Spleen (tissue), 11 donors: ENCODE measurements around the gene UPK3A. TPM values are rescaled to one million over a fixed set of nuclear protein-coding genes. Genes with fewer than 3 reads are reported as not detected.

Experiments
- DNase-seq: peaks from one replicate; pipeline ENCODE4 v3.0.0-alpha.2; 2020
- H3K27ac ChIP-seq, 8 donors: fragments of 200-600 bp; sonication (generic) in 7 of 8; 1 replicate in 4 of 8; 2 replicates in 4 of 8; pipeline versions ENCODE4 v1.5.0 to v1.8.0; 2016 to 2021; ENCODE audit warnings: inconsistent platforms in 4 of 8, mild to moderate bottlenecking in 4 of 8, moderate library complexity in 1 of 8
- H3K27me3 ChIP-seq, 7 donors: fragments of 200-600 bp; sonication (generic) in 6 of 7; replicated peaks in 1 of 7; 1 replicate in 4 of 7; 2 replicates in 3 of 7; pipeline versions ENCODE4 v1.5.0 to v1.8.0; 2016 to 2021; ENCODE audit warnings: inconsistent platforms in 3 of 7, mild to moderate bottlenecking in 1 of 7
- H3K36me3 ChIP-seq, 6 donors: fragments of 200-600 bp; sonication (generic) in 5 of 6; 1 replicate in 4 of 6; 2 replicates in 2 of 6; pipeline versions ENCODE4 v1.5.0 to v1.8.0; 2016 to 2021; ENCODE audit warnings: inconsistent platforms in 2 of 6
- H3K4me1 ChIP-seq, 6 donors: fragments of 200-600 bp; sonication (generic) in 5 of 6; 1 replicate in 3 of 6; 2 replicates in 3 of 6; pipeline versions ENCODE4 v1.5.0 to v1.8.0; 2016 to 2021; ENCODE audit warnings: inconsistent platforms in 3 of 6
- H3K4me3 ChIP-seq, 8 donors: fragments of 200-600 bp; sonication (generic) in 7 of 8; 1 replicate in 4 of 8; 2 replicates in 4 of 8; pipeline versions ENCODE4 v1.5.0 to v1.8.0; 2016 to 2021; ENCODE audit warnings: inconsistent platforms in 4 of 8, mild to moderate bottlenecking in 4 of 8, moderate library complexity in 2 of 8
- H3K9me3 ChIP-seq, 8 donors: fragments of 200-600 bp; sonication (generic) in 7 of 8; 1 replicate in 4 of 8; 2 replicates in 4 of 8; pipeline versions ENCODE4 v1.5.0 to v1.8.0; 2016 to 2021; ENCODE audit warnings: inconsistent platforms in 4 of 8
- POLR2A ChIP-seq, 3 donors: fragments of 450-650 bp; IDR thresholded peaks; one replicate each; pipeline ENCODE4 v1.5.1; 2017; ENCODE audit warnings: antibody characterized with exemption in 3 of 3, mild to moderate bottlenecking in 1 of 3
- POLR2AphosphoS5 ChIP-seq, 3 donors: sonication (generic); formaldehyde crosslinking; IDR thresholded peaks; one replicate each; pipeline ENCODE4 v1.5.1; 2017; ENCODE audit warnings: antibody characterized with exemption in 3 of 3
- WGBS, 5 donors: extraction: QIAGEN DNeasy Blood & Tissue Kit in 3 of 5; methylation state at CpG; one replicate each; pipeline versions ENCODE4 v1.1.5 to v1.1.7; 2013 to 2018; 5-methylcytosine and 5-hydroxymethylcytosine counted together
- intact Hi-C: fragments of 100-400 bp; cut with DNase I; formaldehyde crosslinking; loops from one replicate; pipeline ENCODE4 v1.15.0; 2023; ENCODE audit warnings: low total_unique reads
- polyA plus RNA-seq, 3 donors: library from polyadenylated mRNA; stranded (reverse); fragments of 200-250 nt; gene quantifications; one replicate each; pipeline ENCODE4 v1.2.1, GENCODE V29; 2013
- total RNA-seq, 7 donors: library from RNA; depleted of rRNA in 3 of 7; stranded (reverse); fragments of >200 nt in 3 of 7; fragmentation: NEBNext Ultra II Directional in 4 of 7; extraction: Animal tissue kit (Norgen Biotek cat#: 25700) in 4 of 7; gene quantifications; one replicate each; pipeline versions ENCODE4 v1.1.0 to v1.2.1, GENCODE V29; 2016 to 2021
- TF ChIP-seq, protein P1 (sequence below), 11 experiments: fragments of 200-600 bp in 7 of 11; fragments of 450-650 bp in 4 of 11; sonication (generic) in 4 of 11; IDR thresholded peaks in 8 of 11; conservative IDR thresholded peaks in 3 of 11; 1 replicate in 7 of 11; 2 replicates in 4 of 11; pipeline versions ENCODE4 v1.4.0 to v1.8.0; 2016 to 2021; ENCODE audit warnings: antibody characterized with exemption in 11 of 11, inconsistent platforms in 4 of 11, mild to moderate bottlenecking in 1 of 11
- donor health status: healthy with polysubstance abuse.
- donor health status: DM: no; HTN: no; CAD: no; lungs with moderate emphysema.
- donor health status: DM: no; HTN: no; CAD: no.
- donor health status: Bipolar disorder and iron deficiency.
- donor health status: healthy.
- donor health status: DM: no; HTN: no; CAD: no.
- donor health status: DM: yes; HTN: yes; CAD: no.

The UPK3A gene
- total and polyA plus RNA-seq, 10 donors, result 0.35 to 2.7 (median 1.4) TPM; not detected in 5

DNA sequence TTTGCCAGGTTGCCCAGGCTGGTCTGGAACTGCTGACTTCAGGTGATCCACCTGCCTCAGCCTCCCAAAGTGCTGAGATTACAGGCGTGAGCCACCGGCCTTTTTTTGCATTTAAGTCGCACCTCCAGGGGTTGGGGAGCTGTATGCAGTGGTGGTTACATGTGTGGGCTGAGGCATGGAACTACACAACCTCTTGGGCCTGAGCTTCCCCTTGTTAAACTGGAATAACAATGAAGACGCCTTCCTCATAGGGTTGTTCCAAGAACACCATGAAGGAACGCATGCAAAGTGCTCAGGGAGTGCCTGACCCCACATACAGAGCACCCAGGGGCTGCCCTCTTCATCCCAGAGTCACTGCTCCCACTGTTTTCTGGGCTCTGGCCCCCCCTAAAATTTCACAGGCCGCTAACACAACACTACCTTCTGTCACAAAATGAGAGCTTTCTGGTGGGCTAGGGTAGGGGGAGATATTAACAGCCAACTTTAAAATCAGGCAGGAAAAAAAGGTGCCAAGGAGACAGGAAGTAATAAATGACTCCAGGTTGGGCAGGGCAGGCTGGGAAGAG is 23.7 kb downstream of the UPK3A start:
- Histone ChIP-seq H3K27me3 (no peaks in the 10 kb centered on the region), H3K27ac (peak overlapping the region in 5 of 8 donors; percentile 87 to 93 (median 90)), H3K36me3 (peaks cover 0 to 7% (median 0%) of the 10 kb centered on the region in 6 donors), H3K4me1 (peaks cover 8 to 44% (median 30%) of the 10 kb centered on the region in 6 donors), H3K9me3 (no peaks in the 10 kb centered on the region), H3K4me3 (peak overlapping the region in 1 of 8 donors; percentile 96)
- no peak for DNase-seq
- 80 to 85% (median 84%) methylated on average over 6 of the region's 6 CpGs for WGBS, 5 donors
- no peak for TF ChIP-seq POLR2A (IDR thresholded peaks at IDR 0.05)
- TF ChIP-seq POLR2AphosphoS5 (IDR thresholded peaks at IDR 0.05), result no peak
- TF ChIP-seq, protein P1, sequence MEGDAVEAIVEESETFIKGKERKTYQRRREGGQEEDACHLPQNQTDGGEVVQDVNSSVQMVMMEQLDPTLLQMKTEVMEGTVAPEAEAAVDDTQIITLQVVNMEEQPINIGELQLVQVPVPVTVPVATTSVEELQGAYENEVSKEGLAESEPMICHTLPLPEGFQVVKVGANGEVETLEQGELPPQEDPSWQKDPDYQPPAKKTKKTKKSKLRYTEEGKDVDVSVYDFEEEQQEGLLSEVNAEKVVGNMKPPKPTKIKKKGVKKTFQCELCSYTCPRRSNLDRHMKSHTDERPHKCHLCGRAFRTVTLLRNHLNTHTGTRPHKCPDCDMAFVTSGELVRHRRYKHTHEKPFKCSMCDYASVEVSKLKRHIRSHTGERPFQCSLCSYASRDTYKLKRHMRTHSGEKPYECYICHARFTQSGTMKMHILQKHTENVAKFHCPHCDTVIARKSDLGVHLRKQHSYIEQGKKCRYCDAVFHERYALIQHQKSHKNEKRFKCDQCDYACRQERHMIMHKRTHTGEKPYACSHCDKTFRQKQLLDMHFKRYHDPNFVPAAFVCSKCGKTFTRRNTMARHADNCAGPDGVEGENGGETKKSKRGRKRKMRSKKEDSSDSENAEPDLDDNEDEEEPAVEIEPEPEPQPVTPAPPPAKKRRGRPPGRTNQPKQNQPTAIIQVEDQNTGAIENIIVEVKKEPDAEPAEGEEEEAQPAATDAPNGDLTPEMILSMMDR (IDR thresholded peaks at IDR 0.05 in 8 of 11, conservative IDR thresholded peaks at IDR 0.05 in 3 of 11), result no peak
- intact Hi-C loops, result no loop called here

DNA sequence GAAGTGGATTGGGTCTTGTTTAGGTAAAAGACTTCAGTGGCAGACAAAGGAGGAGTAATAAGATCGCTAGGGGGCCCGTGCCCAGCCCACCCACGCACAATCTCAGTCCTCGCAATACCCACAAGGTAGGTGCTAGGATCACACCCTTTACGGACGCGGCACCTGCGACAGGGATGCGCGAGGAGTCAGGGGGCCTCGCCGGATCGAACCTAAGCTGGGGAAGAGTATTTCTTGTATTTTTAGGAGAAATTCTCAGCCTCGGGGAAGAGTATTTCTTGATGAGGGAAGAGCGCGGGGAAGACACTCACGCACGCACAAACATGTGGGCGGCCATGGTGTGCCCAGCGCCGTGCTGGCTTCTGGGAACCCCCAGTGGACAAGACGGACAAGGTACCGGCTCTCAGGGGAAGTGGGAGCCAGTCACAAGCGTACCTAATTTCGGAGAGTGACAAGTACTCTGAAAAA is 24.2 kb downstream of the UPK3A start:
- intact Hi-C loops, result no loop called here
- Histone ChIP-seq H3K4me1 (peaks cover 8 to 49% (median 32%) of the 10 kb centered on the region in 6 donors), H3K27ac (peak overlapping the region; percentile 58 to 93 (median 88)), H3K4me3 (peak overlapping the region in 7 of 8 donors; percentile 81 to 96 (median 84)), H3K9me3 (no peaks in the 10 kb centered on the region), H3K36me3 (peaks cover 0 to 7% (median 0%) of the 10 kb centered on the region in 6 donors), H3K27me3 (no peaks in the 10 kb centered on the region)
- peak; percentile 87 for DNase-seq
- TF ChIP-seq, protein P1 (IDR thresholded peaks at IDR 0.05 in 8 of 11, conservative IDR thresholded peaks at IDR 0.05 in 3 of 11), result no peak
- no peak for TF ChIP-seq POLR2A (IDR thresholded peaks at IDR 0.05)
- no peak for TF ChIP-seq POLR2AphosphoS5 (IDR thresholded peaks at IDR 0.05)
- WGBS, 5 donors, result 37 to 57% (median 41%) methylated on average over 25 of the region's 25 CpGs

DNA sequence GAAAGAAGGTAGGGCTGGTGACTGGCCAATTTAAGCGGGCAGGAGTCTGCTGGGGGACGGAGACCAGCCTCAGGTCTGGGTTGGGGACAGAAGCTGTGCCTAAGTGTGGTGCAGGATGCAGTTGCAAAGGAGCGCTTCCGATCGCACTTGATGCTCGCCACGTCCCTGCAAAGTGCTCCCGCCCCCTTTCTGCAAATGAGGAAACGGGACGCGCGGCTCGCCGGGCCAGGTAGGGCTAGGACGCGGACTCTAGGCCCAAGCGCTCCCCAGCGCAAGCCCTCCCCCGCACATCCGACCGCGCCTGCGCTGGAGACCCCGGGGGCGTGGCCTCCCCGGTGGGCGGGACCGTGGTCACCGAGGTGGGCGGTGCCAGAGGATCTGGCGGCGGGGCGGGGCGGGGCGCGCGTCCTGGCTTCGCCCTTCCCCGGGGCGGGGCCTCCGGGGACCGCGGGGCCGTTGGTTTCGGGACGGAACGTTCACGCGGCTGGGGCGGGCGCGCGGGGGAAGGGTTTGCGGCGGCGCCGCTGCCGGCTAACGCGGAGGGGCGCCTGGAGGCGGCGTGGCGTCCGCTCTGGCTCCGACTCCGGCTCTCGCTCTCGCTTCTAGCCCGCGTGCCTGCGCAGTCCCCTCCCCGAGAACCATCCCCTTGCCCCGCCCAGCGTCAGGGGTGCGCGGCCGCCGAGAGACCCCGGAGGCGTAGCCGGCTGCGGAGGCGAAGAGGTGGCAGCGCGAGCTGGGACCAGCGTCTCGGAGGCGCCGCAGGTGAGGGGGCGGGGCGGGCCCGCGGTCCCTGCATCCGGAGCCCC is 24.9 kb downstream of the UPK3A start, which contains the start of gene FAM118A:
FAM118A (plus strand) TSS at position 513 of the 806 bp plus-strand sequence. CDS start 12,446 bp downstream, outside the sequence.
- peak within 1 kb of the TSS; percentile 67 to 93 (median 88) for H3K27ac ChIP-seq
- peak; percentile 98 for DNase-seq
- 1% methylated on average over 15 to 95 of the region's 95 CpGs for WGBS, 5 donors
- H3K4me1 ChIP-seq, result peaks cover 8 to 56% (median 35%) of the 10 kb centered on the region in 6 donors
- intact Hi-C loops, result no loop called here
- H3K36me3 ChIP-seq, result peaks cover 0 to 7% (median 0%) of the 10 kb centered on the region in 6 donors
- TF ChIP-seq POLR2AphosphoS5 (IDR thresholded peaks at IDR 0.05) (peak; percentile 88 to 94 (median 94)), POLR2A (IDR thresholded peaks at IDR 0.05) (peak in 2 of 3 donors; percentile 24 to 37)
- TF ChIP-seq, protein P1 (IDR thresholded peaks at IDR 0.05 in 8 of 11, conservative IDR thresholded peaks at IDR 0.05 in 3 of 11), result peak in 6 of 11 experiments; percentile 3 to 57 (median 18)
- H3K4me3 ChIP-seq, result peak within 1 kb of the TSS; percentile 70 to 96 (median 83)
- H3K27me3 ChIP-seq, result no peaks in the 10 kb centered on the region
- no peaks in the 10 kb centered on the region for H3K9me3 ChIP-seq
